ENCODE results near the gene NR5A2. TPM values are rescaled to one million over a fixed set of nuclear protein-coding genes. Genes with fewer than 3 reads are reported as not detected.

NR5A2 gene
- total RNA-seq, 1 experiment from 2014 or later, result 22.3 TPM

GRCh38 chr1:200198236-200198635, 170.7 kb downstream of the NR5A2 start:
- Mint-ChIP-seq H3K4me3 (no peak overlapping the region), H3K27ac (no peak overlapping the region), H3K9me3 (peaks cover 21% of the 10 kb centered on the region), H3K4me1 (peaks cover 13% of the 10 kb centered on the region), H3K27me3 (ENCODE audit: low read depth) (no peaks in the 10 kb centered on the region), H3K36me3 (no peaks in the 10 kb centered on the region)
- DNase-seq (ENCODE audit: low spot score), result no peak
- ChIA-PET CTCF (no interaction called here), POLR2A (no interaction called here)
- peak; percentile 34 for ATAC-seq
- TF ChIP-seq ARID4B (CRISPR knock-in tag; IDR thresholded peaks at IDR 0.05; ENCODE audit: borderline replicate concordance) (no peak), E2F1 (CRISPR knock-in tag; IDR thresholded peaks at IDR 0.05) (no peak), NFATC4 (CRISPR knock-in tag; IDR thresholded peaks at IDR 0.05) (no peak), ATF1 (CRISPR knock-in tag; IDR thresholded peaks at IDR 0.05) (no peak), EMX1 (CRISPR knock-in tag; IDR thresholded peaks at IDR 0.05) (no peak), ZBTB43 (CRISPR knock-in tag; IDR thresholded peaks at IDR 0.05) (no peak), NFE2L1 (CRISPR knock-in tag; IDR thresholded peaks at IDR 0.05) (no peak), NR1H2 (CRISPR knock-in tag; IDR thresholded peaks at IDR 0.05) (no peak), ETV6 (CRISPR knock-in tag; IDR thresholded peaks at IDR 0.05) (no peak), CTCF (IDR thresholded peaks at IDR 0.05) (no peak), SMAD4 (CRISPR knock-in tag; IDR thresholded peaks at IDR 0.05) (no peak), SMAD3 (CRISPR knock-in tag; IDR thresholded peaks at IDR 0.05; ENCODE audit: borderline replicate concordance) (no peak), FOXK1 (CRISPR knock-in tag; IDR thresholded peaks at IDR 0.05) (no peak), HMGXB4 (CRISPR knock-in tag; IDR thresholded peaks at IDR 0.05) (no peak), ZNF232 (CRISPR knock-in tag; IDR thresholded peaks at IDR 0.05) (no peak)
- TF ChIP-seq, protein P1, sequence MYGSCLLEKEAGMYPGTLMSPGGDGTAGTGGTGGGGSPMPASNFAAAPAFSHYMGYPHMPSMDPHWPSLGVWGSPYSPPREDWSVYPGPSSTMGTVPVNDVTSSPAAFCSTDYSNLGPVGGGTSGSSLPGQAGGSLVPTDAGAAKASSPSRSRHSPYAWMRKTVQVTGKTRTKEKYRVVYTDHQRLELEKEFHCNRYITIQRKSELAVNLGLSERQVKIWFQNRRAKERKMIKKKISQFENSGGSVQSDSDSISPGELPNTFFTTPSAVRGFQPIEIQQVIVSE (CRISPR knock-in tag; IDR thresholded peaks at IDR 0.05; ENCODE audit: borderline replicate concordance), result no peak
- TF ChIP-seq, protein P2, sequence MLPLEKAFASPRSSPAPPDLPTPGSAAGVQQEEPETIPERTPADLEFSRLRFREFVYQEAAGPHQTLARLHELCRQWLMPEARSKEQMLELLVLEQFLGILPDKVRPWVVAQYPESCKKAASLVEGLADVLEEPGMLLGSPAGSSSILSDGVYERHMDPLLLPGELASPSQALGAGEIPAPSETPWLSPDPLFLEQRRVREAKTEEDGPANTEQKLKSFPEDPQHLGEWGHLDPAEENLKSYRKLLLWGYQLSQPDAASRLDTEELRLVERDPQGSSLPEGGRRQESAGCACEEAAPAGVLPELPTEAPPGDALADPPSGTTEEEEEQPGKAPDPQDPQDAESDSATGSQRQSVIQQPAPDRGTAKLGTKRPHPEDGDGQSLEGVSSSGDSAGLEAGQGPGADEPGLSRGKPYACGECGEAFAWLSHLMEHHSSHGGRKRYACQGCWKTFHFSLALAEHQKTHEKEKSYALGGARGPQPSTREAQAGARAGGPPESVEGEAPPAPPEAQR (CRISPR knock-in tag; IDR thresholded peaks at IDR 0.05), result no peak
- TF ChIP-seq, protein P3, sequence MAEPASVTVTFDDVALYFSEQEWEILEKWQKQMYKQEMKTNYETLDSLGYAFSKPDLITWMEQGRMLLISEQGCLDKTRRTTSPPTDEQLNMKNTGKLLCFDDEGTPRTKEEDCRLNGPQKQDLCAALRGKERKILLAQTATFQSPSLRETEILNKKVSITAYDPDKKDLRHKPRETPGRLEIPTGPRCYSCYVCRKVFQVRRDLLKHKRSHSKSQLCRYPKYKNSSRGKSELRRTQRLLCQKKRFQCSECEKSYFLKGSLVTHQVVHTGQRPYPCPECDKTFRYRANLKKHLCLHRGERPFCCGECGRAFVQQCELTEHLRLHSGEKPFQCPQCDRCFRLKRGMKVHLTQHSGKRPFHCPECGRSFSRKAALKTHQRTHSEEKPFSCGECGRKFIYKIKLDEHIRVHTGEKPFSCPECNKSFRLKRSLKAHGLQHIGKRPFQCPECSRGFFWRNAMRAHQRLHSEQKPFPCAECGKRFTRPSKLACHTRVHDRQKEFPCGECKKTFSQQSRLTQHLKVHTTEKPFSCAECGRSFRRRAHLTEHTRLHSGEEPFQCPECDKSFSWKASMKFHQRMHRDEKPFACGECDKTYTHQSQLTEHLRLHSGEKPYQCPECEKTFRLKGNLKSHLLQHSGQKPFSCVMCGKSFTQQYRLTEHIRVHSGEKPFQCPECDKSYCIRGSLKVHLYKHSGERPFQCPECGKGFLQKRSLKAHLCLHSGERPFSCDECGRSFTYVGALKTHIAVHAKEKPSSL (CRISPR knock-in tag; conservative IDR thresholded peaks at IDR 0.05), result no peak
